T-helper 1 cell treated with Interleukin-12 subunit alpha and Interleukin-12 subunit beta and Interleukin-4 antibody, amounts not matched to agents 30 μg/mL and 1 μg/mL, for 36 hours (primary cell): ENCODE measurements around the gene ANO7.

Experiments
- H3K27ac Mint-ChIP-seq: one replicate; pipeline ENCODE4 v1.8.0; 2021; ENCODE audit warnings: mild to moderate bottlenecking, mixed read lengths
- H3K27me3 Mint-ChIP-seq: one replicate; pipeline ENCODE4 v1.8.0; 2021; ENCODE audit warnings: low read depth, mixed read lengths
- H3K36me3 Mint-ChIP-seq: one replicate; pipeline ENCODE4 v1.8.0; 2021; ENCODE audit warnings: low read depth, mixed read lengths
- H3K4me1 Mint-ChIP-seq: one replicate; pipeline ENCODE4 v1.8.0; 2021; ENCODE audit warnings: low read depth, mixed read lengths
- H3K4me3 Mint-ChIP-seq: one replicate; pipeline ENCODE4 v1.8.0; 2021; ENCODE audit warnings: mild to moderate bottlenecking, moderate library complexity, mixed read lengths
- H3K9me3 Mint-ChIP-seq: one replicate; pipeline ENCODE4 v1.8.0; 2021; ENCODE audit warnings: mixed read lengths

Gene ANO7

GRCh38 chr2:241203218-241204009 is 14.9 kb downstream of the ANO7 start:
- no peaks in the 10 kb centered on the region for H3K9me3 Mint-ChIP-seq
- no peaks in the 10 kb centered on the region for H3K36me3 Mint-ChIP-seq
- no peaks in the 10 kb centered on the region for H3K4me1 Mint-ChIP-seq
- no peak overlapping the region for H3K4me3 Mint-ChIP-seq
- no peaks in the 10 kb centered on the region for H3K27me3 Mint-ChIP-seq
- H3K27ac Mint-ChIP-seq: no peak overlapping the region

- Mint-ChIP-seq H3K36me3 (no peaks in the 10 kb centered on the region), H3K9me3 (no peaks in the 10 kb centered on the region), H3K27me3 (no peaks in the 10 kb centered on the region), H3K4me1 (no peaks in the 10 kb centered on the region), H3K27ac (no peak overlapping the region), H3K4me3 (no peak overlapping the region)
Observed at GRCh38 chr2:241204010-241204384, 15.5 kb downstream of the ANO7 start.

DNA sequence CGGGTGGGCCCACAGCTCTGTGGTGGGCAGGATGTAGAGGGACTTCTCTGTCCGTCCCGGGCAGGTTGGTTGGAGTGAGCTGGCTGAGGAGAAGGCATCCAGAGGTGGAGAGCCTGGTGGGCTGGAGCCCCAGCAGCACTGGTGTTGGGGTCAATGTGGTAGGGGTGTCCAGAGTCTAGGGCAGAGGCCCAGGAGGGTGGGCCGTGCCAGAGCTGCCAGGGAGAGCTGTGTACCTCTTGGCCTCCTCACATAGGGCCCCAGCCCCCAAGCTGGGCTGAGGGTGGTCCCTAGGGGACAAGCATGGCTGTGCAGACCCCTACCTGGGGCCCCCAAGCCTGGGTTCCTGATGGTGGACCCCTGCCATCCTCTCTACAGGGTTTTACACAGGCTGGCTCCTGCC is 16.0 kb downstream of the ANO7 start:
- H3K4me3 Mint-ChIP-seq: no peak overlapping the region
- H3K36me3 Mint-ChIP-seq: no peaks in the 10 kb centered on the region
- no peak overlapping the region for H3K27ac Mint-ChIP-seq
- H3K27me3 Mint-ChIP-seq: no peaks in the 10 kb centered on the region
- no peaks in the 10 kb centered on the region for H3K4me1 Mint-ChIP-seq
- no peaks in the 10 kb centered on the region for H3K9me3 Mint-ChIP-seq

- Mint-ChIP-seq H3K36me3 (no peaks in the 10 kb centered on the region), H3K4me3 (no peak overlapping the region), H3K27me3 (no peaks in the 10 kb centered on the region), H3K9me3 (no peaks in the 10 kb centered on the region), H3K27ac (no peak overlapping the region), H3K4me1 (no peaks in the 10 kb centered on the region)
Observed at GRCh38 chr2:241205086-241205485, 16.6 kb downstream of the ANO7 start.

DNA sequence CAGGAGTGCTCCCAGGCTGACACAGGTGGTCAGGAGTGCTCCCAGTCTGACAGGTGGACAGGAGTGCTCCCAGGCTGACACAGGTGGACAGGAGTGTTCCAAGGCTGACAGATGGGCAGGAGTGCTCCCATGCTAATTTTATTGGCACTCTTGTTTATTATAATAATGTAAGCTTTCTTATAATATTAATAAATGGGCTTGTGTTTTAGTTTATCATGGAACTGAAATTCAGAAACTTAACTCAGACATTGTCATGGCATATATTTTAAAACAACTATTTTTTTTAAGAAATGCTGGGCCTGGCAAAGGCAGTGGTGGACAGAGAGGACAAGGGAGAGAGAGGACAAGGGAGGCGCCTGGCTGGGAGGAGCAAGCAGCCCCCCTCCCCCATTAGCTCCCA is 18.7 kb downstream of the ANO7 start:
- Mint-ChIP-seq H3K36me3 (no peaks in the 10 kb centered on the region), H3K4me3 (no peak overlapping the region), H3K27ac (no peak overlapping the region), H3K27me3 (no peaks in the 10 kb centered on the region), H3K4me1 (peaks cover 1% of the 10 kb centered on the region), H3K9me3 (no peaks in the 10 kb centered on the region)

DNA sequence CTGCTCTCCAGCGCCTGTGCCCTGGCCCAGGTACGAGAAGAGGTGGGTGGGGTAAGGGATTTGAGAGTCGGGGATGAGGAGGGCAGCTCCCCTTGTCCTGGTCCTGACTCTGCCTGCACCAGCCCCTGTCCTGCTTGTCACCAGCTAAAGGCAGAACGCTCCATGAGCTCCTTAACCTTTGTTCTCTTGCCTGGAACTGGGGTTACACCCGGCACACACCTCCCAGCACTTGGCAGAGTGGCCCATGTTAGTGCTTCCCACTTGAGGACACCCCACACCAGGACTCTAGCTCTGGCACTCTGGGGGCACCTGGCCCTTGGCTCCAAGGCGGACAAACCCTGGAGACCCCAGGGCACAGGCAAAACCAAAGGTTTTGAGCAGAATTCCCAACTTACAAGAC is 19.2 kb downstream of the ANO7 start:
- no peak overlapping the region for H3K4me3 Mint-ChIP-seq
- H3K27ac Mint-ChIP-seq: no peak overlapping the region
- H3K36me3 Mint-ChIP-seq: no peaks in the 10 kb centered on the region
- no peaks in the 10 kb centered on the region for H3K27me3 Mint-ChIP-seq
- H3K9me3 Mint-ChIP-seq: no peaks in the 10 kb centered on the region
- peaks cover 1% of the 10 kb centered on the region for H3K4me1 Mint-ChIP-seq

GRCh38 chr2:241208058-241208457 is 19.6 kb downstream of the ANO7 start:
- no peaks in the 10 kb centered on the region for H3K27me3 Mint-ChIP-seq
- H3K4me1 Mint-ChIP-seq: peaks cover 1% of the 10 kb centered on the region
- no peak overlapping the region for H3K4me3 Mint-ChIP-seq
- no peak overlapping the region for H3K27ac Mint-ChIP-seq
- no peaks in the 10 kb centered on the region for H3K36me3 Mint-ChIP-seq
- no peaks in the 10 kb centered on the region for H3K9me3 Mint-ChIP-seq

- H3K4me3 Mint-ChIP-seq: no peak overlapping the region
- no peaks in the 10 kb centered on the region for H3K36me3 Mint-ChIP-seq
- H3K27ac Mint-ChIP-seq: no peak overlapping the region
- H3K27me3 Mint-ChIP-seq: no peaks in the 10 kb centered on the region
- H3K4me1 Mint-ChIP-seq: peaks cover 1% of the 10 kb centered on the region
- no peaks in the 10 kb centered on the region for H3K9me3 Mint-ChIP-seq
Observed at GRCh38 chr2:241209271-241209670, 20.8 kb downstream of the ANO7 start.

GRCh38 chr2:241211276-241211675 is 22.8 kb downstream of the ANO7 start:
- Mint-ChIP-seq H3K27ac (no peak overlapping the region), H3K36me3 (no peaks in the 10 kb centered on the region), H3K4me3 (no peak overlapping the region), H3K27me3 (no peaks in the 10 kb centered on the region), H3K4me1 (peaks cover 1% of the 10 kb centered on the region), H3K9me3 (no peaks in the 10 kb centered on the region)

- H3K27me3 Mint-ChIP-seq: no peaks in the 10 kb centered on the region
- H3K36me3 Mint-ChIP-seq: no peaks in the 10 kb centered on the region
- H3K9me3 Mint-ChIP-seq: no peaks in the 10 kb centered on the region
- no peak overlapping the region for H3K4me3 Mint-ChIP-seq
- H3K4me1 Mint-ChIP-seq: peaks cover 1% of the 10 kb centered on the region
- H3K27ac Mint-ChIP-seq: no peak overlapping the region
Observed at GRCh38 chr2:241213041-241213440, 24.6 kb downstream of the ANO7 start.

DNA sequence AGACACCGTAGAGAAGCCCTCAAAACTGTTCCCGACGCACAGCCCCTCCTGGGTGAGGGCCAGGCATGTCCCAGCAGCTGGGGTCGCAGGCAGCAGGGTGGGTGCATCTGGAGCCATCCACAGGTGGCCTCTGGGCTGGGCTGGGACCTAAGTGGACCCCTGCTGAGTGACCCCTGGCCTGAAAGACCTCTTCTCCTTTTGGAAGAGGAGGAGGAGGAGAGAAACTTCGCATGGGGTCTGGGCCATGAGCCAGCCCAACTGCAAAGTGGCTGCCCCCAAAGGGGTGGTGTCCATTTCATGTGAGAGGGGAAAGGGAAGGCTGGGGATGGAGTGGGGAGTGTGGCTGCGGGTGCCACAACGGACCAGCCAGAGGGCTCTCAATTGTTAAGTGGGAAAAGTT is 25.1 kb downstream of the ANO7 start:
- Mint-ChIP-seq H3K27ac (no peak overlapping the region), H3K36me3 (no peaks in the 10 kb centered on the region), H3K9me3 (no peaks in the 10 kb centered on the region), H3K4me1 (peaks cover 3% of the 10 kb centered on the region), H3K4me3 (no peak overlapping the region), H3K27me3 (peaks cover 3% of the 10 kb centered on the region)

GRCh38 chr2:241214209-241214608 is 25.7 kb downstream of the ANO7 start:
- Mint-ChIP-seq H3K4me1 (peaks cover 9% of the 10 kb centered on the region), H3K27ac (no peak overlapping the region), H3K27me3 (peaks cover 9% of the 10 kb centered on the region), H3K9me3 (no peaks in the 10 kb centered on the region), H3K36me3 (no peaks in the 10 kb centered on the region), H3K4me3 (no peak overlapping the region)

DNA sequence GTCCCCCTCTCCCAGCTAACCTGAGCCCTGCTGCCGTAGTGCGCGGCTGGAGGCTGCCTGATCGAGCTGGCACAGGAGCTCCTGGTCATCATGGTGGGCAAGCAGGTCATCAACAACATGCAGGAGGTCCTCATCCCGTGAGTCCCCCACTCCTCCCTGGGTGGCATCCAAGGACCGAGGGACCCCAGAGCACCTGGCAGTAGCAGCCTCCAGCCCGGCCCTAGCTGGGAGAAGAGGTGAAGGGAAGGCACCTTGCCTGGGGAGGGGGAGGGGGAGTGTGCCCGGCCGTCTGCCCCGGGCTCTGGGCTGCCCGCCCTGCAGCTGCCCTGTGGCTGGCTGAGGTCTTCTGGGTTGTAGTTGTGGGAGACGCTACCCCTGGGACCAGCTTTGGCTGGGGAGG is 26.3 kb downstream of the ANO7 start:
- H3K9me3 Mint-ChIP-seq: no peaks in the 10 kb centered on the region
- H3K36me3 Mint-ChIP-seq: no peaks in the 10 kb centered on the region
- H3K4me1 Mint-ChIP-seq: peaks cover 11% of the 10 kb centered on the region
- H3K4me3 Mint-ChIP-seq: no peak overlapping the region
- no peak overlapping the region for H3K27ac Mint-ChIP-seq
- peaks cover 15% of the 10 kb centered on the region for H3K27me3 Mint-ChIP-seq

GRCh38 chr2:241215421-241215820 is 26.9 kb downstream of the ANO7 start:
- H3K36me3 Mint-ChIP-seq: no peaks in the 10 kb centered on the region
- peaks cover 11% of the 10 kb centered on the region for H3K4me1 Mint-ChIP-seq
- no peak overlapping the region for H3K4me3 Mint-ChIP-seq
- H3K27ac Mint-ChIP-seq: no peak overlapping the region
- no peaks in the 10 kb centered on the region for H3K9me3 Mint-ChIP-seq
- peaks cover 19% of the 10 kb centered on the region for H3K27me3 Mint-ChIP-seq

DNA sequence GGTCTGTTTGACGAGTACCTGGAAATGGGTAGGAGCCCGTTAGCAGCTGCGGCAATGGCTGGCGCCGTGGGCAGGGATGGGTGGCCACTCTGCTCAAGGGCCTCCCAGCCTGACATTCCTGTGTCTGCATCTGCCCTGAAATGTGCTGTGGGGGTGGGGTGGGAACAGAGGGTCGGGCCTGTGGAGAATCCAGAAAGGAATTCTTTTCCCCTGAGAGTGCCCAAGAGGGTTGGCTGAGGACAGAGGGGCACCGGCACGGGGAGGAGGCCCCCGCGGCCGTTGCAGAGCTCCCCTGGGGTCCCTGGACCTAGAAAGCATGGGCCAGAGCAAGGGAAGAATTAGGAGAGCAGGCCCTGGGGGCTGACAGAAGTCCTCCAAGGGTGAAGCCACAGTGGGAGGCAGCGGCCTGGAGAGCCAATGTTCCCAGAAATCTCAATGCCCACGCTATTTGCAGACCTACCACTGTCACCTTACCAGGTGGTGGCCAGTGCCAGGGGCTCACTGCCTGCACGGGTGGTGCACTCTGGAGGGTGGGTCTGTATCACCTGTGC is 27.8 kb downstream of the ANO7 start:
- H3K4me1 Mint-ChIP-seq: peaks cover 9% of the 10 kb centered on the region
- no peaks in the 10 kb centered on the region for H3K36me3 Mint-ChIP-seq
- H3K27ac Mint-ChIP-seq: peak overlapping the region; percentile 26
- H3K9me3 Mint-ChIP-seq: no peaks in the 10 kb centered on the region
- peaks cover 19% of the 10 kb centered on the region for H3K27me3 Mint-ChIP-seq
- peak overlapping the region; percentile 40 for H3K4me3 Mint-ChIP-seq
